ACC112 (cell line): ENCODE measurements around the gene SNRPF.

Source experiments
- H2AFZ ChIP-seq: fragments of 200-600 bp; sonication (generic); one replicate; pipeline ENCODE4 v1.6.0; 2017; ENCODE audit warnings: antibody characterized with exemption, low read length; ENCODE audit not compliant: unreplicated experiment
- H3K27ac ChIP-seq: fragments of 200-600 bp; sonication (generic); 2 replicates; pipeline ENCODE4 v1.5.1; 2014; ENCODE audit warnings: low read depth, mild to moderate bottlenecking, antibody characterized with exemption, low read length, moderate library complexity
- H3K27me3 ChIP-seq: fragments of 200-600 bp; sonication (generic); 2 replicates; pipeline ENCODE4 v1.6.1; 2014; ENCODE audit warnings: mild to moderate bottlenecking, antibody characterized with exemption, low read length, moderate library complexity, mixed read lengths; ENCODE audit not compliant: insufficient read depth
- H3K36me3 ChIP-seq: fragments of 200-600 bp; sonication (generic); 2 replicates; pipeline ENCODE4 v1.6.1; 2016; ENCODE audit warnings: mild to moderate bottlenecking, antibody characterized with exemption, low read length, moderate library complexity, mixed read lengths; ENCODE audit not compliant: insufficient read depth
- H3K4me1 ChIP-seq: fragments of 200-600 bp; sonication (generic); one replicate; pipeline ENCODE4 v1.6.1; 2016; ENCODE audit warnings: low read length, mixed read lengths; ENCODE audit not compliant: insufficient read depth, unreplicated experiment, control insufficient read depth
- H3K4me3 ChIP-seq: fragments of 200-600 bp; sonication (generic); 2 replicates; pipeline ENCODE4 v1.5.1; 2014; ENCODE audit warnings: mild to moderate bottlenecking, low read depth, low read length
- H3K79me2 ChIP-seq: fragments of 200-600 bp; sonication (generic); one replicate; pipeline ENCODE4 v1.6.0; 2016; ENCODE audit warnings: low read length; ENCODE audit not compliant: control insufficient read depth, unreplicated experiment, insufficient read depth

Gene SNRPF

DNA sequence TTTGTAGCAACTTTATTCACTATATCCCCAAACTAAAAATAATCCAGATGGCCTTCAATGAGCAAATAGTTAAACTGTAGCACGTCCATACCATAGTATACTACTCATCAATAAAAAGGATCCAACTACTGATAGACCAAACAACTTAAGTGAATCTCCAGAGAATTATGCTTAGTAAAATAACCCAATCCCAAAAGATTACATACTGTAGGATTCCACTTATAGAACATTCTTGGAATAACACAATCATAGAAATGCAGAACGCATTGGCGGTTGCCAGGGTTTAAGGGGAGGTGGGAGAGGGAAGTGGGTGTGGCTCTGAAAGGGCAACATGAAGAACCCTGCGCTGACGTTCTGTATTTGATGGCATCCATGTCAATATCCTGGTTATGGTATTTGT is 28.6 kb downstream of the SNRPF start:
- peaks cover 3% of the 10 kb centered on the region for H3K4me1 ChIP-seq
- peaks cover 4% of the 10 kb centered on the region; the same call in 1 of the 2 replicates for H3K27me3 ChIP-seq
- no peak overlapping the region for H3K4me3 ChIP-seq
- H3K27ac ChIP-seq, result no peak overlapping the region
- no peaks in the 10 kb centered on the region for H3K79me2 ChIP-seq
- H2AFZ ChIP-seq, result no peak overlapping the region
- H3K36me3 ChIP-seq, result no peaks in the 10 kb centered on the region

DNA sequence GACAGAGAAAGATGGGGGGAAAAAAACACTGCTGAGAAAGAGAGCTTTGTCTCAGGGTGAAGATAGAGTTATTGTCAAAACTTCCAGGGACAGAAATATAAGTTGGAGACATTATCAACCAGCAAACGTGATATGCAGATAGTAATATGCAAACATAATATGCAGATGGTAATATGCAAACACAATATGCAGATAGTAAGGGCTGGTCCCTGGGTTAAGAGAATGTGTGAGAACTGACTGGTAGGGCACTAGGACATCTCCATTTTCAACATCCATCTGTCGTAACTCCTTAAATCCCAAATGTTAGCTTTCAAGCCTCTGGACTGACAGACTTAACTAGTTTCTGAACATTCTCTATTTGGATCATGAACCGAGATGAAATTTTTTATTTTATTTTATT is 32.2 kb downstream of the SNRPF start:
- H3K36me3 ChIP-seq, result no peaks in the 10 kb centered on the region
- peaks cover 7% of the 10 kb centered on the region; the same call in 1 of the 2 replicates for H3K27me3 ChIP-seq
- no peak overlapping the region for H3K4me3 ChIP-seq
- no peaks in the 10 kb centered on the region for H3K4me1 ChIP-seq
- no peaks in the 10 kb centered on the region for H3K79me2 ChIP-seq
- no peak overlapping the region for H3K27ac ChIP-seq
- no peak overlapping the region for H2AFZ ChIP-seq

DNA sequence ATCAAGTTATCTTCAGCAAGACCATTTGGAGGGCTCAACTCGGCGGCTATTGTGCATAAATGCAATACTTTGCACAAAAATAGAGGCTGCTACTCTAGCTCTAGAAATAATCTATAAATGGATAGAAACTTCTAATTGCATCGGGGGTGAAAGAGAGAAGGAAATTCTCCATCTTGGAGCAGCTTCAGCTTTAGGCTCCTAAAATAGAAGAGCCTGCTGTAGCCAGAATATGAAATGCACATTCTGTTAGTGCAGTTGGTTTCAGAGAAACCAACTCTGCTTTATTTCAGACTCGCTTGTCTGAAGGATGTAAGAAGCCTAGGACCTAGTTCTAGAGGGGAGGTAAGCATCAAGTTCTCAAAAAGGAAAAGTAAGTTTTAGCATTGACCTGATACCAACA is 38.1 kb downstream of the SNRPF start:
- H3K4me1 ChIP-seq, result no peaks in the 10 kb centered on the region
- H3K27me3 ChIP-seq, result peaks cover 31% of the 10 kb centered on the region
- no peaks in the 10 kb centered on the region for H3K79me2 ChIP-seq
- no peaks in the 10 kb centered on the region for H3K36me3 ChIP-seq
- H3K4me3 ChIP-seq, result no peak overlapping the region
- H3K27ac ChIP-seq, result no peak overlapping the region
- no peak overlapping the region for H2AFZ ChIP-seq

DNA sequence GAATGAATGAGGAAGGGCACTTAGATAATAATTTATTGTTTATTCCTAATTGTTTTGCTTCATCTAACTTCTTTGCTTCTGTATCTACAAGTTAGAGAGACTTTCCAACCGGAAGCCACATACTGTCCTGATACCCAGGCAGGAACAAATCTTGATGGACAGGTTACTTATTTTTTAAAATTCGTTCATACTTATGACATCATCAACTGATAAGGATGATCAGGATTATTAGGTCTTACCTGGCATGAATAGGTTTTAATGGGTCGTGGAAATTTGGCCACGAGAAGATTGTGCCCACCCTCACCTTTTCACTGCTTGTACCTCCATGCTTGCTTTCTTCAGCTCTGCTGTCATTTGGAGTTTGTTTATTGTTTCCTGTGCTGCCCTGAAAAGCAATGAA is 39.3 kb downstream of the SNRPF start:
- Histone ChIP-seq H3K27me3 (peaks cover 32% of the 10 kb centered on the region), H3K79me2 (no peaks in the 10 kb centered on the region), H3K27ac (no peak overlapping the region), H3K36me3 (no peaks in the 10 kb centered on the region), H3K4me3 (no peak overlapping the region), H2AFZ (no peak overlapping the region), H3K4me1 (no peaks in the 10 kb centered on the region)

DNA sequence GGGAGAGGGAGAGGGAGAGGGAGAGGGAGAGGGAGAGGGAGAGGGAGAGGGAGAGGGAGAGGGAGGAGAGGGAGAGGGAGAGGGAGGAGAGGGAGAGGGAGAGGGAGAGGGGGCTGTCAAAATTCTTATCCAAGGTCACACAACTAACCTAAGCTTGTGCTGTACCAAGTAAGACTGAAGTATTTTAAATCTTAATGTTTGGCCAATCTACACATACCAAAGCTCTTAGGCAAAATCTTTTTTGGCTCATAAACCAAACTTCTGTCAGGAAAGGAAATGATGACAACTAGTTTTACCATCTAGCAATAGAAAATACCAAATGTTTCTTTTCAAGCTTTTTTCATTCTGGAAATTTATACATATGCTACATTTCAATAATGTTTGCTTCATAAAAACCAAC is 49.8 kb downstream of the SNRPF start:
- H3K79me2 ChIP-seq, result no peaks in the 10 kb centered on the region
- peaks cover 5% of the 10 kb centered on the region for H3K4me1 ChIP-seq
- H2AFZ ChIP-seq, result no peak overlapping the region
- H3K36me3 ChIP-seq, result no peaks in the 10 kb centered on the region
- H3K27me3 ChIP-seq, result peaks cover 7% of the 10 kb centered on the region
- H3K4me3 ChIP-seq, result no peak overlapping the region
- no peak overlapping the region for H3K27ac ChIP-seq

DNA sequence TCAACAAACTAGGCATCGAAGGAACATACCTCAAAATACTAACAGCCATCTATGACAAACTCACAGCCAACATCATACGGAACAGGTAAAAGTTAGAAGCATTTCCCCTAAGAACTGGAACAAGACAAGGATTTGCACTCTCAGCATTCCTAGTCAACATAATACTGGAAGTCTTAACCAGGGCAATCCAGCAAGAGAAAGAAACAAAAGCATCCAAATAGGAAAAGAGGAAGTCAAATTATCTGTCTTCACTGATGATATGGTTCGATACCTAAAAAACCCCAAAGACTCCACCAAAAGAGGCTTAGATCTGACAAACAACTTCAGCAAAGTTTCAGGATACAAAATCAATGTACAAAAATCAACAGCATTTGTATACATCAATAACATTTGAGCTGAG is 51.1 kb downstream of the SNRPF start:
- no peak overlapping the region for H3K27ac ChIP-seq
- no peaks in the 10 kb centered on the region for H3K79me2 ChIP-seq
- no peak overlapping the region for H2AFZ ChIP-seq
- H3K27me3 ChIP-seq, result peaks cover under 1% of the 10 kb centered on the region
- H3K4me3 ChIP-seq, result no peak overlapping the region
- H3K4me1 ChIP-seq, result peaks cover 5% of the 10 kb centered on the region
- no peaks in the 10 kb centered on the region for H3K36me3 ChIP-seq
